Ammon's horn (tissue), 1 donor: ENCODE results near the gene PRDM11.
"Not testable (repeated sequence)": the region's sequence is repeated elsewhere in the genome, so short reads cannot be mapped to it uniquely, and the experiment has no call there.

ENCODE experiments used
- DNase-seq: peaks from one replicate; pipeline ENCODE4 v3.0.0-alpha.2; 2016; ENCODE audit warnings: low spot score

PRDM11 gene

DNA sequence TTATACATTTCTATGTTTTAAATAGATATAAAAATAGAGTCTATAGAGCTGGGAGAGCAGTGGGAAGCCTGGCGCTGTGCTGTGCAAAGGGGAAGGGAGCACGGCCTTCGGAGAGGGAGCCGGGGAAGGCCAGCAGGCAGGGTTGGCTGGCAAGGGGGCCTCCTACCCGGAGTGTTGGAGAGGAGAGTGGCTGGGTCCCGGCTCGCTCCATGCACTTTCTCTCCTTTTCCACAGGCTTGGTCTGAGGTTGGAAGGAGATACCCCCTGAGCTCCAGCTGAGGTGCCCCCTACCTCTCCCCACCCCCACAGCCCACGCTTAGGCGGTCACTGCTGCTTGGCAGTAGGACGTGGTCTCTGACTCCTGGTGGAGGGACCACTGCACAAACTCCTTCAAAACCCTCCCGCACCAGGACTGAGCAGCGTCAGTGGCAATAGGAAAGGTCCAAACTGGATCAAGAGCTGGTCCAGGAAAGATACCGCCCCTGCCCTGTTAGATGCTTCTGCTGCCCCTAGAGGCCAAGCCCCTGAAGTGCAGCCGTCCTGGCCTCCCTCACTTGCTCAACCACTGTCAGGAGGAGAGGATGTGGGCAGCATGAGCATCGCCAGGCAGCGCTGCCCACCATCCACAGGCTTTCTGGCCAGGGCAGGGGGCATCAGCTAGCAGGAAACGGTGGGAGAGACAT is 86.8 kb downstream of the PRDM11 start:
- DNase-seq, result peak; percentile 61

DNA sequence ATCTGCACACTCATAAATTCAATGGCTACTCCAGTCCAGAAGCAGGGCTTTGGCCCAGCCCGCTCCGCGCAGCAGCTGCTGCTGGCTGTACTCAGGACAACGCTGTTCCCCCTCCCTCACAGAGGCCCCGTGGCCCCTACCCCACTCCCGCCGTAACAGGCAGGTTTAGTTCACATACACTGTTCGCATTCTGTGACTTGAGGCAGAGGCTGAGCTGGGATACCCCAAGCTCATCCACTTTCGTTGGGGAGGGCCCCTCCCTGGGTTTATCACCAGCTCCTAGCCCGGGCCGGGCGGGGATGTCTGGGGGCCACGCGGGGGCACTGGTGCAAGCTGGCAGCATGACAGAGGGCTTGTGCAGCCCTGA is 87.3 kb downstream of the PRDM11 start:
- no peak for DNase-seq

DNA sequence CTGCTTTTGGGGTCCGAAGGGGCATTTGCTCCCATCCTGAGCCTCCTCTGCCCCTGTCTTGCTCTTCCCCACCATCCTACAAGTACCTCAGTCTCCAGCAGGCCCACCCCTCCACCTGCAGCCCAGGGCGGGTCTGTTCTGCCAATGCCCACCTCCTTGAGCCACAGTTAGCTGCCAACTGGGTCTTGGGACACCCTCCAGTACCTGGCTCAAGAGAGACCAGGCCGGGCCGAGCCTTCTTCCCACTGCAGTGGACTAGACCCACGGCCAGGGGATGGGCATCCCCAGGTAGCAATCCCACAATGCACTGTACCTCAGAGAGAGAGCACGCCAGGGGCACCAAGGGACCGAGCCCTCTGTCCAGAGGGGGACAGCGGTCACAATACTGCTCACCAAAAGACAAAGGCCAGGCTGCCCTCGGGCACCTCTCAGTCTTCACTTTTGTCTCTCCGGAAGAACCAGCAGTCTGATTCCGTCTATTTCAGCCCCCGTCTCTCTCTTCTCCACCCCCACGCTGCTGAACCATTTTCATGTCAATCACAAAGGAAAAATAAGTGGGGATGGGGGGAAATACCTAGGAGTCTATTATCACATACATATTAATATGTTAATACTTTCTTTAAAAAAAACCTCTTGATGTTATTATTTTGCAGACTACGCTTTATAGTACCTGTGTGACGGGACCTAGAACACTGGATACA is 88.0 kb downstream of the PRDM11 start:
- DNase-seq, result no peak

DNA sequence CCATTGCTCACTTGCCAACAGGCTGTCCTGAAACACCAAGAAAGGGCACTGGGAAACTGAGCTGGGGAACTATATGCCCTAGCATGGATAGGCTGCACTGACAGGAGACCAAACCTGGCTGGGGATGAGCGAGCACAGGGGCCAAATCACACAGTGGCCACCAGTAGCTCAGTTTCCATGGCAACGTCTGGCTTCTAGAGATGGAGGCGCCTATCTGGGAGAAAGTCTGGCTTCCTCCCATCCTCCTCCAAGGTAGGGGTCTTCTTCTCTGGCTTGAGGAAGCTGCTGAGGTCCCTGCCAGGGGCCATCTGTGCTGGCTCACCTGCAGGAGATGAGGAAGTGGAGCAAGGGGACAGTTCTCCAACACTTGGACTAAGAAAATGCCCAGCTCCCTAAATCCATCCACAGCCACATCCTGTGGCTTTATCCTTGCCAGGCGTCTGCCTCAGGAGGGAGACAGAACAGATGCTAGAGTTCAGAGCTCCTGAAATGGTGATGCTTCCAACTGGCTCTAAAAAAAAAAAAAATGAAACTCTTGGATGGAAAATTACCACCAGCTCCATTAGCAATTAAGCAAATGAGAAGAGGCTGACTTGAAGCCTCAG is 91.4 kb downstream of the PRDM11 start:
- no peak for DNase-seq

DNA sequence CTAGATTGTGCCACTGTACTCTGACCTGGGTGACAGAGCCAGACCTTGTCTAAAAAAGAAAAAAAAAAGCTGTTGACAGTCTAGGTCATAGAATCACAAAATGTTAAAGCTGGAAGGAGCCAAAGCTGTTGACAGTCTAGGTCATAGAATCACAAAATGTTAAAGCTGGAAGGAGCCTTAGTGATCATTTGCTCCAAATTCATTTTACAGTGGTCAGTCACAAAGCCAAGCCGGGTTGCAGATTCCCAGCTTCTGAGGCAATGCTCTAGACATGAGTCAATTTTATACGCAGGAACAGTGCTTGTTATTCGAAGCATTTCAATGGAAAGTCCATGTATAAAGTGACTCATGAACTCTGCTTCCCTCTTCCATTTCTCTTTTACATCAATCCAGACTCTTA is 92.3 kb downstream of the PRDM11 start:
- DNase-seq, result no peak

DNA sequence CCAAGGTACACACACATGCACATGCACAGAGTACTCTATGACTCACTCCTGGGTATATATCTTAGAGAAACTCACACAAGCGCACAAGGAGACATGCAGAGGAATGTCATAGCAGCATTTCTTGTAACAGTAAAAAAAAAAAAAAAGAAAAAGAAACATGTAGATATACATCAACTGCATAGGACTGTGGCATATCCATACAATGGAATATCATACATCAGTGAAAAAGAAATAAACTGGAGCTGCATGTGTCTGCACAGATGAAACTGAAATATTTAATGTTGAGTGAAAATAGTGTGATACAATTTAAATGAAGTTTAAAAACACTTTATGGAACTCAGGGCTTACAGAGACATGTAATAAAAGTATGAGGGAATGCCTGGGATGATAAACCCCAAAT is 93.3 kb downstream of the PRDM11 start:
- DNase-seq, result no peak

DNA sequence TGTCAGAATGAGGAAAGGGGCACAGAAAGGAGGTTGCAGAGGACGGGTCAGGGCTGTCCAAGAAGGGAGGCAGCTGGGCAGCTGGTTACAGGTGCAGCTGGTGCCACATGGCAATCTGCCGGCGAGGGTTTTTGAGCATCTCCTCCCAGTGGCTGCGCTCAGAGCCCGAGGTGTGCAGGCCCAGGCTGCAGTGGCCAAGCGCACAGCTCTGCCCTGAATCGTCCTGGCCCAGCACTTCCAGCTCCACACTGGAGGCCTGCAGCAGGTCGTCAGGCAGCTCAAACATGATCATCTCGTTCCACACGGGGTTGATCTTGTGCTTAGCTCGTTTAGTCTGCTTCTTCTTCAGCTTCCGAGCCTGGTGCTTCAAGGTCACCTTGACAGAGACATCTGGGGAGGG is 97.5 kb downstream of the PRDM11 start:
- DNase-seq, result no peak

DNA sequence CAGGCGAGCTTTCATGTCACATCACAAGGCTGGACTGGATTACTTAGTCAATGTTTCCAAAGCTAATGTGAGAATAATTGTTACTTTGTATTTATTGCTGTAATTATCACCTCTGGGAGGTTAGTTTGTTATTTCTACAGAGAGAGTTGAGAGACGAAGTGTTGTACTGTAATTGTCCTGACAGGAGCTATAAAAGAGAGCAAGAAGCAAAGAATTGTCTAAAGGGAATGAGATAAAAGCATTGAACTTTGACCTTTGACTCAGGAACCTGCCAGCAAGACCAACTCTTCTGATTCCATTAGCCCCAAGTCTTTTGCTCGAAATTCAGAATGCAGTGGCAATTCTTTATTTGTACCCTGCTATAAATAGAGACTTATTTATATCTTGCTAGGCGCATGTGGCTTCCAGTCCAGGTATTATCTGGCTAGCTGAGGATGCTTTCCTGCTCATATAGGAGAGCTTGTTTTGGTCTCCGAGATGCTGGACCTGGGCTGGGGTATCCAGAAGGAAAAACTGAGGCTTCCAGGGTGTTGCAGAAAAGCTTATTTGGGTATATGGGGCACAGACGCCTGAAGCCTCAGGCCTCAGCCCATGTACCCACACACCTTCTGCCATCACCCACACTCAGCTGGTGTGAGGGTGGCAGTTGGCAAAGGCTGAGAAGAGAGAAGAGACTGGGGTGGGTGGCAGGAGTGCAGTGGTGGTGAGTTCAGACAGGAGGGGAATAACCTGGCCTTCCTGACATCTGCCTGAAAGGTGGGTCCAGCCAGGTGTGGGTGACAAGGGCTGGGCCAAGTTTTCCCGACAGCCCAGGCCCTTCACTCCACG is 99.0 kb downstream of the PRDM11 start:
- DNase-seq, result peak; percentile 64

DNA sequence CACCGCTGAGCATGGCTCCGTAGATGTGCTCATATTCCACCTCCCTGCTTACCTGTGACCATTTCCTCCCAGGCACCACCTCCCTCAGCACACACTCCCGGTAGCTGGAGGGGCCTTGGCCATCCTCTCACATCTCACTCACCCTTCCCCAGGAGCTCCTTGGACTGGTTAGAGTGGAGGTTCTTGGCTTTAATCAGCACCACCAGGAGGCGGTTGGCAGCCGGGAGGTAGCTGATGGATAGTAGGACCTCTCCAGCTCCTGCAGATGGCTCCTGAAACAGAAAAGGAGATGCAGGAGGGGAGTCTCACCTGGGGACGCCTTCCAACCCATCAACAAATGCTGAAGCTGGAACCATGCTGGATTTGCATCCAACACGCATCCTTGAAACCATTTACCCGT is 99.8 kb downstream of the PRDM11 start:
- no peak for DNase-seq

DNA sequence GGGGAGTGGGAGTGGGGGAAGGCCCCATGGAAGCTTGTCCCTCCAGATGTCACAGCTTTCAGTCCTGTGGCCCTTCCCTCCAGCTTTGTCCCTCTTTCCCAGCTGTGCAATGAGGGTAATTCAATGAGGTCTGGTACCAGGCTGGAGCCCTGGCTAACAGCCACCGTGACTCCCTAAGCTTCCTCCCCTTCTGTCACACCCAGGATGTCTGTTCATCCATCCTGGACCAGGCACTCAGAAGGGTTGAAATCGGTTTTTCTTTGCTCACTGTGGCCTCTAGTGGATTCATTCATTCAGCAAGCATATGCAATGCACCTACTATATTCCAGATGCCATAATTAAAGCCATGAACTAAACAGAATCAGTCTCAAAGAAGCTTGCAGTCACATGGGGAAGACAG is 101.0 kb downstream of the PRDM11 start:
- DNase-seq, result no peak

DNA sequence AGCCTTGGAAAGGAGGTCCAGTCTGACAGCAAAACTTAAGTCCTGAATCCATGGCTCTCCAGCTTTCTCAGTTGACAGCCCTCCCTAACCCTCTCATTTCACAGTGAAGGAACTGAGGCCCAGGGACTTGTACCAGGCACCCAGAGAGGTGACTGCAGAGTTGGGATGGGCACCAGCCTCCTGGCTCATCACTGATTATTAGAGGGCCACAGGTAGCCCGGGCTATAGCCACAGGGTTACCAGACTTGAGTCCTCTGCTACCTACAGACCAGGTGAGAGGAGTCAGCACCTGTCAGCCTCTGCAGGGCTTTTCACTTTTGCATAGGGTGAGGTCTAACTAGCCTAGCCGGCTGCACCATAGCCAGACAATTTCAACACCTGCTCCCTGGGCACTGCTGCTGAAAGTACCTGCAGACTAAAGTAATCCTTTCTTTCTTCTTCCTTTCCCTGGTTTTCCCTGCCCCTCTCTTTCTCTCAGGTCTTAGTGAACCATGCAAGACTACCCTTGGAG is 102.1 kb downstream of the PRDM11 start:
- no peak for DNase-seq

DNA sequence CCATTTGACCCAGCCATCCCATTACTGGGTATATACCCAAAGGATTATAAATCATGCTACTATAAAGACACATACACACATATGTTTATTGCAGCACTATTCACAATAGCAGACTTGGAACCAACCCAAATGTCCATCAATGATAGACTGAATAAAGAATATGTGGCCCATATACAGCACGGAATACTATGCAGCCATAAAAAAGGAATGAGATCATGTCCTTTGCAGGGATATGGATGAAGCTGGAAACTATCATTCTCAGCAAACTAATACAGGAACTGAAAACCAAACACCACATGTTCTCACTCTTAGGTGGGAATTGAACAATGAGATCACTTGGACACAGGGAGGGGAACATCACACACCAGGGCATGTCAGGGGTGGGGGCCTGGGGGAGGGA is 102.9 kb downstream of the PRDM11 start:
- not testable (repeated sequence) for DNase-seq

DNA sequence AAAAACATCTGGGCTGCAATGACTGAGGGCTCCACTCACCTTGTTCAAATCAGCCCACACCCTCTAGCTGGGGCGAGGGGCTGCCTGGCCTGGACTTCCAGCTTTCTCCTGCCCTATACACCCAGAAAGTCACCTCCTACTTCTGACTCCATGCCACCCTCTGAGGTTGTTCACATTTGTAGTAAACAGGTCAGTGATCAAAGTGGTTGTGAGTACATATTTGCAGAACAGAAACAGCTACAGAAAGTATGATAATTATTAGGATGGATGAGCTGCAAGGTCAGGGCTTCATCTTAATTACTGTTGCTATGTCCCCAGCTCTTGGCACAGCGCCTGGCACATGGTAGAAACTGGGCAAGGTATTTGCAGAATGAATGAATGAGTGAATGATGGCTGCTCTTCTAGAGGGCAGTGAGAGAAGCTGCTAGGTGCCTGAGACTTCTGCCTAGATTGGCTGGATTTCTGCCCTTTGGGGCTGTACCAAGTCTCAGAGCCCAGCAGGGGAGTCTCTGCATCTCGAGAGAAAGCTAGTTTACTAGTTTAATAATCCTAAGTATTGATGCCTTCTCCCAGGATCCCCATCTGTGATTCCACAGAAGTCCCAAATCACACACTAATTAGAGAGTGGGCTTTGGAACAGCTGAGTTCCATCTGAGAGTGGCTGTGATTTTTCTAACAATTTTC is 103.7 kb downstream of the PRDM11 start:
- DNase-seq, result peak; percentile 54

DNA sequence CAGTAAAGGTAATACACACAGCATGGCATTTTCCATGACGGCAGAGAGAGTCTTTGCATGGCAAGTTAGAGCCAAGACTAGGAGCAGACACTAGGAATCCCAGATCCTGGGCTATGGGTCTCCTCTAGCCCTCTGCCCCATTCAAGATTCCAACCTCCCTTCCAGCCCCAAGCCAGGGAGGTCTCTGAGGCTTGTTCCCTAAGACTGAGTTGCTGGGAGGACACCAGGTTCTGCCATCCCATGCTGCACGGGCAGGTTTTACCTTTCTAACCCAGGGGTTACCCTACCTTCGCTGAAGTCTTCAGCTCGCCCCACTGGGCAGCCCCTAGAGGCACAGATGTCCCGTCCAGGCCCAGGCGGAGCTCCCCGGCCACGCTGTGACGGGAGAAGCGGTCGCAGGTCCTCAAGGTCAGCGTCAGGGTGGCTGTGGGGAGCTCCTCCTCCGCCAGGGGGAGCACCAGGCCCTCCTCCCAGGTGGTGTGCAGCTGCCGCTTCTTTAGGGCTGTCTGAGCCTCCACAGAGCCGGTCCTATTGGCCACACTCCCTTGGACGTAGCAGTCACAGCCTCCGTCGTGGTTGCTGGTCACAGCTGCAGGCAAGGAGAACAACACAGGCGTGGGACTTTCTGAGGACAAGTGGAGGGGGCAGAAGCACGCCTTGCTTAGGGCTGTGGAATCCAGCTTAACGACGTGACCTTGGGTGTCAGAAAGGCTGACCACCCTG is 105.9 kb downstream of the PRDM11 start:
- no peak for DNase-seq

DNA sequence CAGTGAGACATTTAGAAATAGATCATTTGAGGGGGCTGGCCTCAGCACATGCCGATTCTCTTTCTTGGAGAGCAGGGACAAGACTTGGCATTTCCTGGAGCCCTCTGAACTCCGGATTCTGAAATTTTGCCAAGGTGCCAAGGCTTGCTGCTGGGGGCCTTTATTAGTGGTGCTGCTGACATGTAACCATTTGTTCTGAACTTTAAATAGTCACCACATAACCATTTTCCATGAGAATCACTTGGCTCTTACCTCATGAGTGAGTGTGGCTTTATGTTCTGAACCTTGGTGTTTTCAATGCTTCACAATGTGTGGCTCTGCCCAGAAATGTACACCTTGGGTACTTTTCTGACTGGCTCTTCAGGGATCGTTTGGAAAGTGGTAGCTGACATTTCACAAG is 106.4 kb downstream of the PRDM11 start:
- DNase-seq, result no peak

DNA sequence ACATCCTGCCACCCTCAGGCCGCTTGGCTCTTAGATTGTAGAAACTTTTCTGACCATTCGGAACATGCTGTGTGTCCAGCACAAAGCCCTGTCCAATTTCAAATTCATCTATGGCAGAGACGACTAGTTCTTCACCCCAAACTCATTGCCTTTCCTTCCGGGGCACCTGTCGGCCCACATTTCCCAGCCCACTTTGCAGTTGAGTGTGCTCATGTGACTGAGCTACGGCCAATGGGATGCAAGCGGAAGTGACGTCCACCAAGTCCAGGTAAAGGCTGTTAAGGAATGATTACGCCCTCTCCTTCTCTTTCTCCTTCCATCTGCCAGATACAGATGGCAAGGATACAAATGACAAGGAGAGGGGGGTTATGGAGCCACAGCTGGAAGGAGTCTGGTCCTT is 107.2 kb downstream of the PRDM11 start:
- no peak for DNase-seq

DNA sequence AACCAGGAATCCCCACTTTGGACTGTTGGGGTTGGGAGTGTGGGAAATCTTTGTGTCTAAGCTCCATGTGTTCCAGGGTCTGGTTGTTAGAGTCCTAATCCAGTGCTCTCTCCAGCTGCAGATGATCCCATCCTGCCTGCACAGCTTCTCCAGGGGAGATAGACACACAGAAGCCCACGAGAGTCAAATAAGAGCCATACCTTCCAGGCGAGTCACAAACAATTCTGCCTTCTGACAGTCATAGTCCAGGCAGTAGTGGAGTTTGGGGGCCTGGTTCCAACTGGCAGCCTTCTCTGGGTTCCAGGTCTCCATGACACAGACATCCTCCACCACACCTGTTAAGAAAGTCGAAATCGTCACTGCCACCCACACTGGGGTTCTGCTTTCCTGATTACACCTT is 107.6 kb downstream of the PRDM11 start:
- DNase-seq, result no peak

DNA sequence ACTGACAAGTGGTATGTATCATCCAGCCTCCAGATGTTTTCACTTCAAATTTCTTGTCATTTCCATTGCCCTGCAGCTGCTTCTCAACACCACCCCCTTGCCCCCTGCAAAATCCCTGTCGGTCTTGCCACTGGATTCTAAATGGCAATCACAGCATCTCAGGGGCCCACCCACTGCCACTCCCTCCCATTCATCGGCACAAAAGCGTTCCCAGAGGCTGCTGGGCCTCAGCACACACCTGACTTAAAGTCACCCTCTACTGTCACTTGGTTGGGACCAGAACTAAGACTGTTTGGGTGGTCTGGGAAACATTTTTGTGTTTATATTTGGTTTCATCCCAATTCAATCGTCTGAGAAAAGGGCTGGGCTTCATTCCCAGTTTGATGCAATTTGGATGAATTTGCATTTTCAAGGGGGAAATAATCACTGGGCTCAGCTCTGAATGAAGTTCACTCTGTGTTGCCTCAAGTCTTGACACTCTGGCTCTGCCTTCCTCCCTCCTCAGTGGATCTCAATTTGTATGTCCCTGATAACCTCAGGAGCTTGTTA is 112.6 kb downstream of the PRDM11 start:
- DNase-seq, result no peak

DNA sequence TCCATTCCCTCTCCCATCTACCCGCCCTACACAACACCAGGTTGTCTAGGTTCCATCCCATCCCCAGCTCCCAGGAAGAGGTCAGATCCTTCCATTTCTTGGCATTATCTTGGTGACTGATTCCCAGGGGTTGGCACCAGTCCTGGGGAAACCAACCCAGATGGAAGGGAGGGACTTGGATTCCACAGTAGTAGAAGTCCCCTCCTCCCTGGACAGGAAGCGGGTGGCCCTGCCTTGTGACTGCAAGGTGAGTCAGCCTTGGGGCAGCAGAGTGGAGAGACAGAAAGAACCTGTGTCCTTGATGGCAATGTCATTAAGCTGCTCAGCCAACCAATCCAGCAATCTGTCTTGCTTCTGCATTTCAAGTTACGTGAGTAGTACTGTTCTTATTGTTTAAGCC is 113.2 kb downstream of the PRDM11 start:
- no peak for DNase-seq

DNA sequence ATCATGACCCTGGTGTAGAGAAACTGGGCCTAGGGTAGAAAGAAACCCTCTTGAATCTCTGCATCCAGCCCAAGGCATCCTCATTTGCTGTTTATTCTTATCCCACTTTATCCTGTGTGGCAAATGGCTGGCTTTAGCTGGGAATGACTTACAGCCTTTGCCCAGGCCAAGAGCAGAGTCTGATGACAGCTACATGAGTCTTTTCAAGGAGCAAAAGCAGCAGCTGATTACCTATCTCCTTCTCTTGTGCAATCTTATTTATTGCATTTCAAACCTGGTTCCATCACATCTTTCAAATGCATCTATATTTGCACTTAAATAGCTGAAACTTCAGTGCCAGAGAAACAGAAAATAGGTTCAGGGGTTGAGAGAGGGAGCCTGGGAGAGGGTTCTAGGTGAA is 113.6 kb downstream of the PRDM11 start:
- DNase-seq, result no peak

DNA sequence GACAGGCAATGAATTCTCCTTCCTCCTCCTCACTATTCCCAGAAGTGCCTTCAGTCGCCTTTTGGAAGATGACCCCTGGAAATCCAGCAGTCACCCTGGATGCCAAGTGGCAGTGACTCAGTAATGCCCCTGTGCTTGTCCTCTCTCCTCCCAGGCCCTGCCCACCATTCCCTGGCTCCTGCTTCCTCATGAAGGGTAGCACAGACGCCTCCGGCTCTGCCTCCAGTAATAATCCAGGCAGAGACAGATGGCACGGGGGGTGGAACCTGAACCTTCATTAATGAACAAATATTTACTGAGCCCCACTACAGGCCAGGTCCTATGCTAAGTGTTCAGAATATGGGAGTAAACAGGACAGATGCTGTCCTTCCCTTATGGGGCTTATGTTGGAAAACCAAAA is 116.5 kb downstream of the PRDM11 start:
- DNase-seq, result no peak
